Left lung (tissue), 10 donors: Measurements from ENCODE around the gene F2RL3. TPM values are rescaled to one million over a fixed set of nuclear protein-coding genes. Genes with fewer than 3 reads are reported as not detected.

Source experiments
- ATAC-seq: fragments of 200-7000 bp; cut with Tn5 transposase; one replicate; pipeline ENCODE4 v1.9.1; 2020; ENCODE audit warnings: moderate library complexity
- DNase-seq, 4 donors: peaks; one replicate each; pipeline ENCODE4 v3.0.0-alpha.2; 2013 to 2020
- H3K27ac ChIP-seq, 2 donors: fragments of 200-600 bp; sonication (generic) in 1 of 2; one replicate each; pipeline versions ENCODE4 v1.5.0 to v1.8.0; 2020 to 2021
- H3K27me3 ChIP-seq, 2 donors: fragments of 200-600 bp; sonication (generic) in 1 of 2; one replicate each; pipeline versions ENCODE4 v1.5.0 to v1.8.0; 2020 to 2021
- H3K36me3 ChIP-seq, 2 donors: fragments of 200-600 bp; sonication (generic) in 1 of 2; one replicate each; pipeline versions ENCODE4 v1.5.0 to v1.8.0; 2020 to 2021
- H3K4me1 ChIP-seq, 2 donors: fragments of 200-600 bp; one replicate each; pipeline ENCODE4 v1.8.0; 2021
- H3K4me3 ChIP-seq, 2 donors: fragments of 200-600 bp; sonication (generic) in 1 of 2; one replicate each; pipeline versions ENCODE4 v1.5.0 to v1.8.0; 2020 to 2021; ENCODE audit warnings: mild to moderate bottlenecking in 1 of 2
- H3K9me3 ChIP-seq, 2 donors: fragments of 200-600 bp; sonication (generic) in 1 of 2; one replicate each; pipeline versions ENCODE4 v1.5.0 to v1.8.0; 2020 to 2021
- CTCF ChIP-seq, 2 donors: fragments of 200-600 bp; sonication (generic) in 1 of 2; IDR thresholded peaks; one replicate each; pipeline versions ENCODE4 v1.5.0 to v1.8.0; 2021; ENCODE audit warnings: antibody characterized with exemption in 2 of 2
- intact Hi-C, 2 donors: fragments of 100-400 bp; cut with DNase I; formaldehyde crosslinking; loops; one replicate each; pipeline versions ENCODE4 v1.11.2 to v1.14.2; 2022
- polyA plus RNA-seq, 6 donors: library from polyadenylated mRNA; unstranded; fragments of 120-200 nt; gene quantifications; one replicate each; pipeline ENCODE4 v1.2.1, GENCODE V29; 2013; ENCODE audit not compliant: insufficient read length in 6 of 6
- total RNA-seq, 2 donors: library from RNA; stranded (reverse); fragmentation: NEBNext Ultra II Directional; extraction: Animal tissue kit (Norgen Biotek cat#: 25700); gene quantifications; one replicate each; pipeline ENCODE4 v1.2.1, GENCODE V29; 2021
- donor health status: DM: no; HTN: yes; CAD: no.
- donor health status: DM: no; HTN: no; CAD: no.

Gene F2RL3
- total and polyA plus RNA-seq, 8 donors, result 0.63 to 14.8 (median 1.4) TPM

- ATAC-seq, result no peak
- Histone ChIP-seq H3K27me3 (no peaks in the 10 kb centered on the region), H3K9me3 (no peaks in the 10 kb centered on the region), H3K4me3 (no peak overlapping the region), H3K27ac (no peak overlapping the region), H3K4me1 (no peaks in the 10 kb centered on the region), H3K36me3 (peaks cover 0 to 100% of the 10 kb centered on the region in 2 donors)
- TF ChIP-seq CTCF (IDR thresholded peaks at IDR 0.05), result no peak
- DNase-seq, result no peak
- intact Hi-C loops, result no loop called here
Observed at GRCh38 chr19:16849168-16849567, 39.6 kb upstream of the F2RL3 start.

- no peak for TF ChIP-seq CTCF (IDR thresholded peaks at IDR 0.05)
- peaks cover 0 to 100% of the 10 kb centered on the region in 2 donors for H3K36me3 ChIP-seq
- H3K9me3 ChIP-seq, result no peaks in the 10 kb centered on the region
- ATAC-seq, result no peak
- no peaks in the 10 kb centered on the region for H3K27me3 ChIP-seq
- H3K4me3 ChIP-seq, result no peak overlapping the region
- H3K27ac ChIP-seq, result no peak overlapping the region
- no peak for DNase-seq
- intact Hi-C loops, result no loop called here
- H3K4me1 ChIP-seq, result no peaks in the 10 kb centered on the region
Observed at GRCh38 chr19:16850133-16850532, 38.7 kb upstream of the F2RL3 start.

GRCh38 chr19:16851031-16851712 is 37.6 kb upstream of the F2RL3 start:
- Histone ChIP-seq H3K4me3 (no peak overlapping the region), H3K27ac (no peak overlapping the region), H3K4me1 (no peaks in the 10 kb centered on the region), H3K9me3 (no peaks in the 10 kb centered on the region), H3K27me3 (no peaks in the 10 kb centered on the region), H3K36me3 (peaks cover 0 to 100% of the 10 kb centered on the region in 2 donors)
- no peak for TF ChIP-seq CTCF (IDR thresholded peaks at IDR 0.05)
- DNase-seq, result peak in 1 of 4 donors; percentile 47
- intact Hi-C loops, result no loop called here
- no peak for ATAC-seq

GRCh38 chr19:16853066-16853465 is 35.7 kb upstream of the F2RL3 start:
- ATAC-seq, result no peak
- intact Hi-C loops, result no loop called here
- peak in 1 of 4 donors; percentile 61 for DNase-seq
- Histone ChIP-seq H3K9me3 (no peaks in the 10 kb centered on the region), H3K27me3 (no peaks in the 10 kb centered on the region), H3K4me3 (no peak overlapping the region), H3K27ac (no peak overlapping the region), H3K4me1 (no peaks in the 10 kb centered on the region), H3K36me3 (peaks cover 0 to 95% of the 10 kb centered on the region in 2 donors)
- no peak for TF ChIP-seq CTCF (IDR thresholded peaks at IDR 0.05)

- Histone ChIP-seq H3K27me3 (no peaks in the 10 kb centered on the region), H3K4me3 (no peak overlapping the region), H3K36me3 (peaks cover 0 to 68% of the 10 kb centered on the region in 2 donors), H3K9me3 (no peaks in the 10 kb centered on the region), H3K4me1 (no peaks in the 10 kb centered on the region), H3K27ac (no peak overlapping the region)
- ATAC-seq (no peak), DNase-seq (peak in 1 of 4 donors; percentile 25)
- no peak for TF ChIP-seq CTCF (IDR thresholded peaks at IDR 0.05)
- intact Hi-C loops, result no loop called here
Observed at GRCh38 chr19:16856091-16856490, 32.7 kb upstream of the F2RL3 start.
